SK-N-SH (cell line): Measurements from ENCODE around the gene SPTLC2.

Experiments used
- CTCF ChIP-seq: fragments of 200-600 bp; sonication (generic); IDR thresholded peaks from 2 replicates; pipeline ENCODE4 v1.6.1; 2017; ENCODE audit warnings: antibody characterized with exemption, mild to moderate bottlenecking, moderate library complexity
- EP300 ChIP-seq, 2 experiments: IDR thresholded peaks; 2 replicates each; pipeline versions ENCODE4 v1.4.0 to v1.6.1; 2012; ENCODE audit warnings: borderline replicate concordance in 1 of 2, low read depth in 1 of 2, low read length in 1 of 2
- FOXM1 ChIP-seq: IDR thresholded peaks from 2 replicates; pipeline ENCODE4 v1.4.0; 2012; ENCODE audit warnings: low read depth, mild to moderate bottlenecking
- JUND ChIP-seq: IDR thresholded peaks from 2 replicates; pipeline ENCODE4 v1.4.0; 2012
- MXI1 ChIP-seq: IDR thresholded peaks from 2 replicates; pipeline ENCODE4 v1.6.1; 2012; ENCODE audit warnings: mild to moderate bottlenecking, low read depth, low read length, improper control_type of control experiment
- NFIC ChIP-seq: IDR thresholded peaks from 2 replicates; pipeline ENCODE4 v1.4.0; 2012; ENCODE audit warnings: borderline replicate concordance
- POLR2AphosphoS5 ChIP-seq: IDR thresholded peaks from 2 replicates; pipeline ENCODE4 v1.6.1; 2012; ENCODE audit warnings: low read depth, low read length
- REST ChIP-seq: IDR thresholded peaks from 2 replicates; pipeline ENCODE4 v1.6.1; 2012; ENCODE audit warnings: mild to moderate bottlenecking, low read depth, low read length, moderate library complexity
- TAF1 ChIP-seq: IDR thresholded peaks from 2 replicates; pipeline ENCODE4 v1.6.1; 2012; ENCODE audit warnings: low read depth, mild to moderate bottlenecking, low read length, moderate library complexity, borderline replicate concordance
- TEAD4 ChIP-seq: IDR thresholded peaks from 2 replicates; pipeline ENCODE4 v1.4.0; 2012; ENCODE audit warnings: mild to moderate bottlenecking, borderline replicate concordance; ENCODE audit not compliant: insufficient read depth

GRCh38 chr14:77582511-77582910 lies 33.9 kb downstream of the SPTLC2 start:
- TF ChIP-seq POLR2AphosphoS5 (no peak), CTCF (no peak), TAF1 (no peak), NFIC (no peak), TEAD4 (no peak), MXI1 (no peak), REST (no peak), JUND (no peak), FOXM1 (no peak), EP300 (IDR thresholded peaks at IDR 0.05; ENCODE audit: borderline replicate concordance in 1 of 2, low read depth in 1 of 2, low read length in 1 of 2) (no peak)
